SK-N-SH (cell line): ENCODE data around the gene UBXN6. TPM values are rescaled to one million over a fixed set of nuclear protein-coding genes. Genes with fewer than 3 reads are reported as not detected.

Source experiments
- CTCF ChIA-PET: fragments of 300-600, 350-600 bp; formaldehyde crosslinking; extraction: SDS; loops from one replicate; lab custom pipeline; 2021; lab: Yijun Ruan, JAX
- POLR2A ChIA-PET: fragments of 350-600 bp; sonication (Branson Sonifier 250); formaldehyde crosslinking; extraction: SDS; loops from one replicate; lab custom pipeline; 2020; ENCODE audit warnings: antibody characterized with exemption, inconsistent platforms; lab: Yijun Ruan, JAX
- DNase-seq: peaks from one replicate; pipeline ENCODE4 v3.0.0; 2012
- H2AFZ ChIP-seq: fragments of 200-600 bp; sonication (generic); 2 replicates; pipeline ENCODE4 v1.8.1; 2016; ENCODE audit warnings: antibody characterized with exemption, mild to moderate bottlenecking, low read depth
- H3F3A ChIP-seq: fragments of 200-600 bp; sonication (generic); replicated peaks from 2 replicates; pipeline ENCODE3; 2016; ENCODE audit warnings: antibody characterized with exemption, mild to moderate bottlenecking; ENCODE audit not compliant: insufficient read depth
- H3K27ac ChIP-seq, 2 experiments: fragments of 200-500 bp in 1 of 2; fragments of 200-600 bp in 1 of 2; sonication (Bioruptor generic) in 1 of 2; sonication (generic), shearing (Covaris generic) in 1 of 2; 2 replicates each; pipeline versions ENCODE4 v1.5.1 to v1.6.1; 2014 to 2016; ENCODE audit warnings: low read depth in 2 of 2, inconsistent platforms in 1 of 2, low read length in 1 of 2, mild to moderate bottlenecking in 1 of 2, mixed read lengths in 1 of 2
- H3K27me3 ChIP-seq: fragments of 200-600 bp; sonication (generic), shearing (Covaris generic); 2 replicates; pipeline ENCODE4 v1.6.1; 2016; ENCODE audit warnings: mixed run types; ENCODE audit not compliant: insufficient read depth
- H3K36me3 ChIP-seq, 2 experiments: fragments of 200-500 bp in 1 of 2; fragments of 200-600 bp in 1 of 2; sonication (Bioruptor generic) in 1 of 2; sonication (generic) in 1 of 2; replicated peaks in 1 of 2; 2 replicates each; pipeline versions ENCODE3 to v1.5.1; 2014 to 2016; ENCODE audit warnings: low read length in 1 of 2, mild to moderate bottlenecking in 1 of 2; ENCODE audit not compliant: insufficient read depth in 2 of 2, control insufficient read depth in 1 of 2
- H3K4me1 ChIP-seq, 2 experiments: fragments of 200-500 bp in 1 of 2; fragments of 200-600 bp in 1 of 2; sonication (Bioruptor generic) in 1 of 2; sonication (generic), shearing (Covaris generic) in 1 of 2; 2 replicates each; pipeline versions ENCODE4 v1.5.1 to v1.6.1; 2014 to 2016; ENCODE audit warnings: low read depth in 1 of 2, low read length in 1 of 2, mixed run types in 1 of 2; ENCODE audit not compliant: insufficient read depth in 2 of 2, control insufficient read depth in 1 of 2
- H3K4me2 ChIP-seq: fragments of 200-600 bp; sonication (generic), shearing (Covaris generic); 2 replicates; pipeline ENCODE4 v1.6.1; 2017; ENCODE audit warnings: mixed run types
- H3K4me3 ChIP-seq, 2 experiments: fragments of 200-500 bp in 1 of 2; fragments of 200-600 bp in 1 of 2; sonication (Bioruptor generic) in 1 of 2; sonication (generic), shearing (Covaris generic) in 1 of 2; 2 replicates each; pipeline versions ENCODE4 v1.5.1 to v1.8.1; 2014 to 2016; ENCODE audit warnings: low read depth in 2 of 2, inconsistent platforms in 1 of 2, low read length in 1 of 2, mild to moderate bottlenecking in 1 of 2, mixed read lengths in 1 of 2, moderate library complexity in 1 of 2
- H3K79me2 ChIP-seq: fragments of 200-600 bp; sonication (generic); 2 replicates; pipeline ENCODE4 v1.8.1; 2017; ENCODE audit warnings: mild to moderate bottlenecking; ENCODE audit not compliant: insufficient read depth
- H3K9ac ChIP-seq: fragments of 200-600 bp; sonication (generic); 2 replicates; pipeline ENCODE4 v1.6.1; 2017; ENCODE audit warnings: mixed run types
- H3K9me2 ChIP-seq: fragments of 200-600 bp; sonication (generic); 2 replicates; pipeline ENCODE4 v1.6.1; 2017; ENCODE audit warnings: mixed run types
- H3K9me3 ChIP-seq: fragments of 200-600 bp; sonication (generic); 2 replicates; pipeline ENCODE4 v1.6.1; 2017; ENCODE audit warnings: mixed run types, mild to moderate bottlenecking, moderate library complexity
- H4K20me1 ChIP-seq: fragments of 200-600 bp; sonication (generic); 2 replicates; pipeline ENCODE4 v1.6.1; 2017; ENCODE audit warnings: mild to moderate bottlenecking, mixed run types; ENCODE audit not compliant: insufficient read depth
- CHD2 ChIP-seq: fragments of 150-350 bp; IDR thresholded peaks from 2 replicates; pipeline ENCODE4 v1.6.1; 2018; ENCODE audit warnings: low read length; ENCODE audit not compliant: partially characterized antibody
- ELF1 ChIP-seq: IDR thresholded peaks from 2 replicates; pipeline ENCODE4 v1.4.0; 2012
- EP300 ChIP-seq, 2 experiments: IDR thresholded peaks; 2 replicates each; pipeline versions ENCODE4 v1.4.0 to v1.6.1; 2012; ENCODE audit warnings: borderline replicate concordance in 1 of 2, low read depth in 1 of 2, low read length in 1 of 2
- EZH2phosphoT487 ChIP-seq: fragments of 200-600 bp; sonication (generic); IDR thresholded peaks from 2 replicates; pipeline ENCODE4 v1.6.1; 2017; ENCODE audit warnings: low read depth, mixed run types, mild to moderate bottlenecking, antibody characterized with exemption, moderate library complexity, borderline replicate concordance
- FOSL2 ChIP-seq: IDR thresholded peaks from 2 replicates; pipeline ENCODE4 v1.4.0; 2012; ENCODE audit warnings: low read depth, mild to moderate bottlenecking, moderate library complexity, borderline replicate concordance
- FOXJ3 ChIP-seq: sonication (generic); formaldehyde crosslinking; IDR thresholded peaks from 2 replicates; pipeline ENCODE4 v1.5.1; 2020; ENCODE audit warnings: mild to moderate bottlenecking, missing genetic modification reagents
- GATA2 ChIP-seq: sonication (generic); formaldehyde crosslinking; IDR thresholded peaks from 2 replicates; pipeline ENCODE4 v1.5.0; 2020; ENCODE audit warnings: mild to moderate bottlenecking, missing genetic modification reagents
- JUND ChIP-seq: IDR thresholded peaks from 2 replicates; pipeline ENCODE4 v1.4.0; 2012
- MXI1 ChIP-seq: IDR thresholded peaks from 2 replicates; pipeline ENCODE4 v1.6.1; 2012; ENCODE audit warnings: mild to moderate bottlenecking, low read depth, low read length, improper control_type of control experiment
- NFIC ChIP-seq: IDR thresholded peaks from 2 replicates; pipeline ENCODE4 v1.4.0; 2012; ENCODE audit warnings: borderline replicate concordance
- NRF1 ChIP-seq: IDR thresholded peaks from 2 replicates; pipeline ENCODE4 v1.6.1; 2012; ENCODE audit warnings: low read depth, mild to moderate bottlenecking, low read length
- RAD21 ChIP-seq: IDR thresholded peaks from 2 replicates; pipeline ENCODE4 v1.6.1; 2012; ENCODE audit warnings: mild to moderate bottlenecking, low read length
- RCOR1 ChIP-seq: fragments of 150-350 bp; IDR thresholded peaks from 2 replicates; pipeline ENCODE4 v1.6.1; 2017; ENCODE audit warnings: antibody characterized with exemption, low read length
- SIN3A ChIP-seq: IDR thresholded peaks from 2 replicates; pipeline ENCODE4 v1.6.1; 2012; ENCODE audit warnings: low read depth, mild to moderate bottlenecking, low read length, moderate library complexity, borderline replicate concordance
- SMC3 ChIP-seq: IDR thresholded peaks from 2 replicates; pipeline ENCODE4 v1.6.1; 2012; ENCODE audit warnings: low read depth, low read length, improper control_type of control experiment
- TAF1 ChIP-seq: IDR thresholded peaks from 2 replicates; pipeline ENCODE4 v1.6.1; 2012; ENCODE audit warnings: low read depth, mild to moderate bottlenecking, low read length, moderate library complexity, borderline replicate concordance
- TEAD4 ChIP-seq: IDR thresholded peaks from 2 replicates; pipeline ENCODE4 v1.4.0; 2012; ENCODE audit warnings: mild to moderate bottlenecking, borderline replicate concordance; ENCODE audit not compliant: insufficient read depth
- WGBS: methylation state at CpG from one replicate; pipeline ENCODE4 v1.1.6; 2017; ENCODE audit warnings: low lambda C conversion rate; 5-methylcytosine and 5-hydroxymethylcytosine counted together
- polyA plus RNA-seq, 3 experiments: library from polyadenylated mRNA; depleted of rRNA; stranded (reverse); fragments of >200 nt; gene quantifications; 2 replicates each; pipeline ENCODE4 v1.2.3, GENCODE V29; 2012
- TF ChIP-seq, protein P1 (sequence below): fragments of 200-600 bp; sonication (generic); IDR thresholded peaks from 2 replicates; pipeline ENCODE4 v1.6.1; 2017; ENCODE audit warnings: antibody characterized with exemption, mild to moderate bottlenecking, moderate library complexity
- TF ChIP-seq, protein P2 (sequence below): IDR thresholded peaks from 2 replicates; pipeline ENCODE4 v1.4.0; 2012; ENCODE audit warnings: low read depth, borderline replicate concordance
- TF ChIP-seq, protein P3 (sequence below): IDR thresholded peaks from 2 replicates; pipeline ENCODE4 v1.6.1; 2012; ENCODE audit warnings: mild to moderate bottlenecking, low read depth, low read length, moderate library complexity
- TF ChIP-seq, protein P4 (sequence below): fragments of 150-350 bp; IDR thresholded peaks from 2 replicates; pipeline ENCODE4 v1.6.1; 2017; ENCODE audit warnings: antibody characterized with exemption, low read length, low read depth, borderline replicate concordance

Gene UBXN6
- polyA plus RNA-seq, 1 of the 3 experiments (the other 2 are of a cell fraction) = 110 TPM

DNA sequence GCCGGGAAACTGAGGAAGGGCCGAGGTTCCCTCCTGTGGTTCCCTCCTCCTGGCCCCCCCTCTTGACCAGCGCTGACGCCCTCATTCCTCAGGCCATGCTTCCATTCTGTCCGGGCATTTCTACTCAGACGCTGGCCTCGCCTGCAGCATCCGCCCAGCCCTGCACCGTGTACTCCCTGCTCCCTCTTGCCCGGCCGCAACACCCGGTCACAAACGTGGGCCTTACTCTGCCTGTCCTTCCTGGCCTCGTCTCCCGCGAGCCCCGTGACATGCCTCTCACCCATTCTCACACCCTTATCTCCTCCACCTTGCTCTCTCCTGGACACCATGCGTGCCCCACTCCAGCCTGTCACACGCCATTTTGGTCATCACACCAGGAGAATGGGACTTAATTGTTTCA, 25.8 kb upstream of the UBXN6 start (continued):
- TF ChIP-seq NRF1 (no peak), TAF1 (no peak), FOSL2 (no peak), RCOR1 (no peak), NFIC (no peak)

DNA sequence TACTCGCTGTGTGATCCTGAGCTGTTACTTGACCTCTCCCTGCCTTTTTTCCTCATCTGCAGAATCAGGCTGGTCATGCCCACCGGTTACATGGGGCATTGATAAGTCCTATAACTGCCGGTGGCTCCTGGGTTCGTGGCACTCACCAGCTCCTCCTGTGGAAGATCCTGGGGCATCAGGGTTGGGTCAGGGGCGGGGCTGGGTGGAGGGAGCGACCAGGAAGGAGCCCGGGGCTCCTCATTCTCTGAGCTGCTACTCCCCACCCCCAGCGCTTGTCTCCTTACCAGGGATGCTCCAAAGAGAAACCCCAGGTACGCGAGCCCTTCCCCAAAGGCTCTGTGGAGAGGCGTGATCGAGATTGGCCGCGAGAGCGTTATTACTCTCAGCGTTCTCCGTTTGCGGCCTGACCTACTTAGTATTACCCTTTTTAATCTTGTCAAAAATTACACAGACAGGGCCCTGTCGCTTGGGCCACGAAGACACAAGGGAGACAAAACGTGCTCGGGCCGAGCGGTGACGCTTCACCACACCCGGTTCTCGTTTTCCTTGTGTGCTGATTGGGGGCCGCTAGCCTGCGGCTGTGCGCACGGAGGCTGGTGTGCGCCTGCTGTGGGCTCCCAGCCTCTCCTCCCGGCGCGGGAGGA, 25.2 kb upstream of the UBXN6 start:
- POLR2A ChIA-PET = no interaction called here

More for the DNA sequence above, 25.2 kb upstream of the UBXN6 start:
- CTCF ChIA-PET = interaction anchor here (2.9 kb wide), 1 partner anchor 42 kb away, joined by 9 read pairs; no protein-coding TSS in a partner anchor
- Histone ChIP-seq H3K79me2 (peaks cover 22% of the 10 kb centered on the region; the same call in 1 of the 2 replicates), H3K4me3 (no peak overlapping the region), H3K9me3 (no peaks in the 10 kb centered on the region), H3K4me1 (no peaks in the 10 kb centered on the region), H2AFZ (no peak overlapping the region), H3K4me2 (no peak overlapping the region), H3K9ac (no peak overlapping the region), H3K27ac (no peak overlapping the region), H3K36me3 (peaks cover 1 to 3% of the 10 kb centered on the region in 2 experiments), H3K9me2 (no peaks in the 10 kb centered on the region), H3F3A (no peaks in the 10 kb centered on the region), H4K20me1 (no peaks in the 10 kb centered on the region), H3K27me3 (no peaks in the 10 kb centered on the region)
- no peak for TF ChIP-seq ELF1
- TF ChIP-seq TAF1 = no peak
- TF ChIP-seq NFIC = no peak
- TF ChIP-seq, protein P1, sequence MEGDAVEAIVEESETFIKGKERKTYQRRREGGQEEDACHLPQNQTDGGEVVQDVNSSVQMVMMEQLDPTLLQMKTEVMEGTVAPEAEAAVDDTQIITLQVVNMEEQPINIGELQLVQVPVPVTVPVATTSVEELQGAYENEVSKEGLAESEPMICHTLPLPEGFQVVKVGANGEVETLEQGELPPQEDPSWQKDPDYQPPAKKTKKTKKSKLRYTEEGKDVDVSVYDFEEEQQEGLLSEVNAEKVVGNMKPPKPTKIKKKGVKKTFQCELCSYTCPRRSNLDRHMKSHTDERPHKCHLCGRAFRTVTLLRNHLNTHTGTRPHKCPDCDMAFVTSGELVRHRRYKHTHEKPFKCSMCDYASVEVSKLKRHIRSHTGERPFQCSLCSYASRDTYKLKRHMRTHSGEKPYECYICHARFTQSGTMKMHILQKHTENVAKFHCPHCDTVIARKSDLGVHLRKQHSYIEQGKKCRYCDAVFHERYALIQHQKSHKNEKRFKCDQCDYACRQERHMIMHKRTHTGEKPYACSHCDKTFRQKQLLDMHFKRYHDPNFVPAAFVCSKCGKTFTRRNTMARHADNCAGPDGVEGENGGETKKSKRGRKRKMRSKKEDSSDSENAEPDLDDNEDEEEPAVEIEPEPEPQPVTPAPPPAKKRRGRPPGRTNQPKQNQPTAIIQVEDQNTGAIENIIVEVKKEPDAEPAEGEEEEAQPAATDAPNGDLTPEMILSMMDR = no peak
- no peak for TF ChIP-seq TEAD4
- TF ChIP-seq MXI1 = no peak
- TF ChIP-seq CHD2 = no peak
- TF ChIP-seq EP300 (IDR thresholded peaks at IDR 0.05; ENCODE audit: borderline replicate concordance in 1 of 2, low read depth in 1 of 2, low read length in 1 of 2) = no peak
- no peak for TF ChIP-seq FOSL2
- no peak for TF ChIP-seq FOXJ3 (CRISPR knock-in tag)
- no peak for TF ChIP-seq EZH2phosphoT487
- no peak for TF ChIP-seq GATA2 (CRISPR knock-in tag)
- TF ChIP-seq, protein P2, sequence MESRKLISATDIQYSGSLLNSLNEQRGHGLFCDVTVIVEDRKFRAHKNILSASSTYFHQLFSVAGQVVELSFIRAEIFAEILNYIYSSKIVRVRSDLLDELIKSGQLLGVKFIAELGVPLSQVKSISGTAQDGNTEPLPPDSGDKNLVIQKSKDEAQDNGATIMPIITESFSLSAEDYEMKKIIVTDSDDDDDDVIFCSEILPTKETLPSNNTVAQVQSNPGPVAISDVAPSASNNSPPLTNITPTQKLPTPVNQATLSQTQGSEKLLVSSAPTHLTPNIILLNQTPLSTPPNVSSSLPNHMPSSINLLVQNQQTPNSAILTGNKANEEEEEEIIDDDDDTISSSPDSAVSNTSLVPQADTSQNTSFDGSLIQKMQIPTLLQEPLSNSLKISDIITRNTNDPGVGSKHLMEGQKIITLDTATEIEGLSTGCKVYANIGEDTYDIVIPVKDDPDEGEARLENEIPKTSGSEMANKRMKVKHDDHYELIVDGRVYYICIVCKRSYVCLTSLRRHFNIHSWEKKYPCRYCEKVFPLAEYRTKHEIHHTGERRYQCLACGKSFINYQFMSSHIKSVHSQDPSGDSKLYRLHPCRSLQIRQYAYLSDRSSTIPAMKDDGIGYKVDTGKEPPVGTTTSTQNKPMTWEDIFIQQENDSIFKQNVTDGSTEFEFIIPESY = no peak
- no peak for TF ChIP-seq JUND
- TF ChIP-seq, protein P3, sequence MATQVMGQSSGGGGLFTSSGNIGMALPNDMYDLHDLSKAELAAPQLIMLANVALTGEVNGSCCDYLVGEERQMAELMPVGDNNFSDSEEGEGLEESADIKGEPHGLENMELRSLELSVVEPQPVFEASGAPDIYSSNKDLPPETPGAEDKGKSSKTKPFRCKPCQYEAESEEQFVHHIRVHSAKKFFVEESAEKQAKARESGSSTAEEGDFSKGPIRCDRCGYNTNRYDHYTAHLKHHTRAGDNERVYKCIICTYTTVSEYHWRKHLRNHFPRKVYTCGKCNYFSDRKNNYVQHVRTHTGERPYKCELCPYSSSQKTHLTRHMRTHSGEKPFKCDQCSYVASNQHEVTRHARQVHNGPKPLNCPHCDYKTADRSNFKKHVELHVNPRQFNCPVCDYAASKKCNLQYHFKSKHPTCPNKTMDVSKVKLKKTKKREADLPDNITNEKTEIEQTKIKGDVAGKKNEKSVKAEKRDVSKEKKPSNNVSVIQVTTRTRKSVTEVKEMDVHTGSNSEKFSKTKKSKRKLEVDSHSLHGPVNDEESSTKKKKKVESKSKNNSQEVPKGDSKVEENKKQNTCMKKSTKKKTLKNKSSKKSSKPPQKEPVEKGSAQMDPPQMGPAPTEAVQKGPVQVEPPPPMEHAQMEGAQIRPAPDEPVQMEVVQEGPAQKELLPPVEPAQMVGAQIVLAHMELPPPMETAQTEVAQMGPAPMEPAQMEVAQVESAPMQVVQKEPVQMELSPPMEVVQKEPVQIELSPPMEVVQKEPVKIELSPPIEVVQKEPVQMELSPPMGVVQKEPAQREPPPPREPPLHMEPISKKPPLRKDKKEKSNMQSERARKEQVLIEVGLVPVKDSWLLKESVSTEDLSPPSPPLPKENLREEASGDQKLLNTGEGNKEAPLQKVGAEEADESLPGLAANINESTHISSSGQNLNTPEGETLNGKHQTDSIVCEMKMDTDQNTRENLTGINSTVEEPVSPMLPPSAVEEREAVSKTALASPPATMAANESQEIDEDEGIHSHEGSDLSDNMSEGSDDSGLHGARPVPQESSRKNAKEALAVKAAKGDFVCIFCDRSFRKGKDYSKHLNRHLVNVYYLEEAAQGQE = no peak
- no peak for TF ChIP-seq SIN3A
- no peak for TF ChIP-seq SMC3
- TF ChIP-seq, protein P4, sequence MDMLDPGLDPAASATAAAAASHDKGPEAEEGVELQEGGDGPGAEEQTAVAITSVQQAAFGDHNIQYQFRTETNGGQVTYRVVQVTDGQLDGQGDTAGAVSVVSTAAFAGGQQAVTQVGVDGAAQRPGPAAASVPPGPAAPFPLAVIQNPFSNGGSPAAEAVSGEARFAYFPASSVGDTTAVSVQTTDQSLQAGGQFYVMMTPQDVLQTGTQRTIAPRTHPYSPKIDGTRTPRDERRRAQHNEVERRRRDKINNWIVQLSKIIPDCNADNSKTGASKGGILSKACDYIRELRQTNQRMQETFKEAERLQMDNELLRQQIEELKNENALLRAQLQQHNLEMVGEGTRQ = no peak
- no peak for TF ChIP-seq RAD21
- WGBS = 95% methylated on average over 26 of the region's 35 CpGs
- DNase-seq = no peak
